OCI-M2 (cell line): ENCODE data around the gene CAMKK1.
"Not testable (repeated sequence)": the region's sequence is repeated elsewhere in the genome, so short reads cannot be mapped to it uniquely, and the experiment has no call there.

Experiments
- DNase-seq: peaks from one replicate; lab custom pipeline; 2025; ENCODE audit not compliant: unreplicated experiment; lab: John Stamatoyannopoulos, UW

The CAMKK1 gene

DNA sequence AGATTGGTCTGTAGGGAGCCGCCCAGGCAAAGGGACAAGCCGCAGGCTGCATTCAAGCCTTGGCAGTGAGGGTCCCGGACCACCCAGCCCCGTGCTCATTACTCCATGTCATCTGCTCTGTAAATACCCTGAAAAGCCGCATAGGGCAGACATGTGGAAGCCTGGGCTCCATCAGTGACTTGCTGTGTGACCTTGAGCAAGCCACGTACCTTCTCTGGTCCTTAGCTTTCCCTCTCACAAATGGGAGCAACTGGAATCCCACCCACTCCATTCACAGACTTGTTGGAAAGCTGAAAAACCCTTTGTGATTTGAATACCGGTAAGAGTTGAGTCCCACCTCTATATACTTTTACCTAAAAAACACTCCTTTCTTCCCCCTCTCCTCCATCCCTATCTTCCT, 11.9 kb downstream of the CAMKK1 start:
- no peak for DNase-seq

DNA sequence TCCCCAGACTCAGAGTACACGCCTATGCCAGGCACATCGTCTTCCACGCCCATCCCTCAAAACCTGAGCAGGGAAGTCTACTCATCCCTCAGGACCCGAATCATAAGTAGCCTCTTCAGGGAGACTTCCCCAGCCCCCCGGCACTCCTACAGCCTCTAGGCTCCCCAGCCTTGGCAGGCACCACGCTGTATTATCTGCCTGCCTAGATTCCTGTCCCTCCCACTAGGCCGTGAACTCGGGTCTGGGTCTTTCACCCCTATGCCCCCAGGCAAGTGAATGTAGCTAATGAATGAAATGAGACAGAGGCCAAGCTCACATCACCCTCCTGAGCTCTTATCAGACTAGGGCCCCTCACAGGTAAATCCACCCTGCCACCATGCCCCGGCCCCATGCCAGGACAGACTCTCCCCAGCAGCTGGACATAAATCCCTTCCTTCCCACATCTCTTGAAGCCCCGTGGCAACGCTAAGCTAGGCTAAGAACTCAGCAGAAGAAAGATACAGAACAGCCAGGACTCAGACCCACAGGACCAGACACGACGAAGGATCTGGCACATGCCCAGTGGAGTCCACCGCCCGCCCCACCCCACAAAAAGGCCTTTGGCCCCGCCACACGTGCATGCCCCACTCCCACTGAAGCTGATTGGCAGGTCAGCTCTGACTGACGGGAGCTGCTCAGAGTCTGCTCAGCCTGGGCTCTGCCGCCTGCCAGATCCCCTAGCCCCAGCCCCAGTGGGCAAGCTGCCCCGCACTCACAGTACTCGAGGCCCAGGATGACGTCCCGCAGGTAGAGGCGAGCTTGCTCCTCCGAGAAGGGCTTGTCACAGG, 13.0 kb downstream of the CAMKK1 start:
- DNase-seq = no peak

DNA sequence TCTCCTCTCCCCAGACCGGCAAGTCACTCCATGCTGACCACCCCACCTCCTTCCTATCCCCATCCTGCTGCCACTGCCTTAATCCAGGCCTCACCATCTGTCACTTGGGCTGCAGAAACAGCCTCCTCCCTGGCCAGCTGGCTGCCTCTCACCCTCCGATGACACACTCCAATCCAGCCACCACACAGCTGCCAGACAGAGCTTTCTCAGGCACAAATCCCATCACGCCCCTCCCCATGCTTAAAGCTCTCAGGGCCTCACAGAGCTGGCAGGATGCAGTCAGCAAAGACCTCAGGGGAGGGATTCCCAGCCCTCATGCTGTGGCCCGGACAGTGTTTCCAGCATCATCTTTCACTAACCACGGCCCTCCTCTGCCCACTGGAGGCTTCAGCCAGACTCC, 13.7 kb downstream of the CAMKK1 start:
- DNase-seq = no peak

DNA sequence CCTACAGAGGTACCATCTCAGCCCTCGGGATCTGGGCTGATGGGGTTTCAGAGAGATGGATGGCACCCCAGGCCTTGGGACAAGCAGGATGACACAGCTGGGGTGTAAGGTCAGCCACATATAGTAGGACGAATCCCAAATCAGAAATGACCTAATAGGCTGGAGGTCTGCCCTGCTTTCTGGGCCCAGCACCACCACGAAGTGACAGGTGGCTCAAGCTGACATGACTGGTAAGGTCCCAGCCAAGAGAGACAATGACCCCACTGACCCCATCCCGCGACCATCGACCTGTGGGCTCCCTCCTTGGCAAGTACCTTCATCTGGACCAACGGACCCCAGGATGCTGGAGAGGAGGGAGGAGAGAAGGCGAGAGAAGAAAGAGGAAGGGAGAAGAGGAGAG, 15.6 kb downstream of the CAMKK1 start:
- DNase-seq = no peak

DNA sequence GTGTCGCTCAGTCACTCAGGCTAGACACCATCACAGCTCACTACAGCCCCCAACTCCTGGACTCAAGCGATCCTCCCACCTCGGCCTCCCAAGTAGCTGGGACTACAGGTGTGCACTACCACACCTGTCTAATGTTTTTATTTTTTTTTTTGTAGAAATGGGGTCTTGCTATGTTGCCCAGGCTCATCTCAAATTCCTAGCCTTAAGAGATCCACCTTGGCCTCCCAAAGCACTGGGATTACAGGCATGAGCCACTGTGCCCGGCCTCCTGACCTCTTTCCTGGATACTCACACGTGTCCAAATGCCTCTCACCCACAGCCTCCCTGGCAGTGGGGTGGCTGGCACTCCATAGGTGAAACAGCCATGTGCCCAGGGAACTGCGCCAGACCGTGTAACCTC, 17.5 kb downstream of the CAMKK1 start:
- DNase-seq = no peak

DNA sequence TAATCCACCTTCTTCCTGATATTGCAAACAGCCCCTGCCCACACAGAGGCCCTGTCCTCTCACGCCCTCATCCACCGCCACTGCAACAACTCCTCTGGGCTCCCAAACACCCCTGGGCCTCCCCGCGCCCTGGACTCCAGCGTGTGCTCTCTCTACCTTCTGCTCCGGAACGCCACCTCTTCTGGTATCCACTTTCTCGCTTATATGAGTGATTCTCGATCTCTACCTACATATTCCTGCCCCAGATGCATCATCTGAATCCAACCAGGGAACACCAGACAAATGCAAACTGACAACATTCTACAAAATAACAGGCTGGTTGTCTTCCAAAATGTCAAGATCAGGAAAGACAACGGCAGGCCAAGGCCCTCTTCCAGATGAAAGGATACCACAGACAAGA, 19.0 kb downstream of the CAMKK1 start:
- no peak for DNase-seq

DNA sequence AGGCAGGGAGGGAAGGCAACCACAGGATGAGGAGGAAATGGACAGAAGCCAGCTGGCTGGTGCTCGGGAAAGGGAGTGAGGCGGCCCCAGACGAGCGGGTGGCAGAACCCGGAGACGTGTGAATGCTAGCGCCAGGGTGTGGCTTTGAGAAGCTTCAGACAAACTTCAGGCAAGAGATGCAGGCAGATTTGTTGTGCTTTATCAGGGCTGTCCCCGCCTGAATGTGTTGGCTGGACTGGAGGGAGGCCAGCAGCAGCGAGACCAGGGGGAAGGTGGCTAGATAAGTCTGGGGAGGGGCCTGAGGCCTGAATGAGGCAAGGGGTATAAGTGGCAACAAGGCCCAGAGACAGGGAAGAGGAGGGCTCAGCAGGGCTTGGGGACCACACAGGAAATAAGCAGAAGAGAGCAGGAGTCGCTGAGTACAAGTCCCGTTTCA, 22.0 kb downstream of the CAMKK1 start:
- DNase-seq = no peak

DNA sequence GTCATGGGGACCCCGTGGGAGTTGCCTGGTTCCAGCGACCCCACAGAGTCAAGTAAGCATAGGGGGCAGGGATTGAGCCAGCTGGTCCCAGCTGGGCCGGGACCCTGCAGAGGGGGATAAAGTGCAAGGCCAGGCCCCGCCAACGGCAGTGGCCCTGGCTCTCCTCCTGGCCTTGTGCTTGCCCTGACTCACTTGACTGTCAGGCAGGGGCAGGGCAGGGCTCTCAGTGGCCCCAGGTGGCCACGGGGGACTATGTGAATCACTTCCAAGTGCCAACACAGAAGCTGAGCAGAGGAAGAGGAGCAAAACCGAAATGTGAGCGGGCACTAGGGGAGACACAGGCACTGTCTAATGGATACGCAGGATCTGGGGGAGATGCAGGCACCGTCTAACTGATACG, 25.2 kb downstream of the CAMKK1 start:
- DNase-seq = no peak

DNA sequence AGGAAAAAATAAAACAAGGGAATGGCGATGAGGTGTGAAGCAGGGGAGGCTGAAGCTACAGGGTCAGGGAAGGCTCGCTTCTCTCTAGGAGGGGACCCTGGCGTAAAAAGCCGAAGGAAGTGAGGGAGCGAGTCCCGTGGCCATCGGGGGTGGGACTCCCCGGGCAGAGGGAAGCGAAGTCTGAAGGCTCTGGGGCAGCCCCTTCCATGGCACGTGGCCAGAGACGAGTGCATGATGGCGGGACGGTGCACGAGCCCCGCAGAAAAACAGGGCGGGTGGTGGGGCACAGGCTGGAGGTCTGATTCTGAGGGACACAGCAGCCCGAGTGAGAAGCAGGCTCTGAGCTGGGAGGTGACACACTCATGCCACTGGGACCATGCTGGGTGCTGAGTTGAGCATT, 25.7 kb downstream of the CAMKK1 start:
- no peak for DNase-seq

DNA sequence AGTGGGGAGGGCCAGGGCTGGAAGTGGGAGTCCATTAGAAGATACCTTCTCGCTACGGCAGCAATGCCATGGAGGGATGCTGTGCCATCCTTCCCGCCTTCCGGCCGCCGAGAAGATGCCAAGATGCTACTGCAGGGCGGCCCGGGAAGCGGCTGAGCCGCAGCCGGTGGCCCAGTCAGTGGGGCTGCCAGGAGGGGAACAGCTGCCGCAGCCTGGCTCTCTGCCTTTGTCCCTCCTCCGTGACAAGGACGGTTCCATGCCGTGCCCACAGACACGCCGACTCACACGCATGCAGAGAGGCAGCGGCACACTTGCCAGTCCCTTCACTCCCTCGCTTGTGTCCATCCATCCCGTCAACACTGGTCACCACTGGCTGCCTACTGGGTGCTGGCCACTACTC, 26.6 kb downstream of the CAMKK1 start:
- DNase-seq = no peak

DNA sequence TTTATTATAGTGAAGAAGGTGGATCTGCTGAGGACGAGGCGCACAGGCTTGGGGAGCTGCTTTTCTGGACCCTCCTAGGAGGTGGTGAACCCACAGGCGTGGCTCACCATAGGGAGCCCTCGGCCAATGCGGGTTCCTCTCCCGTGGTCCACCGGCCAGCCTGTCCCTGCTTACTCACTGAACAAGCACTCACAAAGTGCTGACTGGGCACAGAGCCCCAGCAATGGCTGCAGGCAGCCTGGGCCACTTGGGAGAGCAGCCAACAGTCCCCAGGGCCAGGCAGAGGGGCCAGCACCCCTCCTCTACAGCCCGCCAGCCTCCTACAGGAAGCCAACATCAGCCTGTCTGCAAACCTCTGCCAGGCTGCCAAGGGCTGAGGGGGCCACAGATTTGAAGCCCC, 27.7 kb downstream of the CAMKK1 start:
- DNase-seq = no peak

DNA sequence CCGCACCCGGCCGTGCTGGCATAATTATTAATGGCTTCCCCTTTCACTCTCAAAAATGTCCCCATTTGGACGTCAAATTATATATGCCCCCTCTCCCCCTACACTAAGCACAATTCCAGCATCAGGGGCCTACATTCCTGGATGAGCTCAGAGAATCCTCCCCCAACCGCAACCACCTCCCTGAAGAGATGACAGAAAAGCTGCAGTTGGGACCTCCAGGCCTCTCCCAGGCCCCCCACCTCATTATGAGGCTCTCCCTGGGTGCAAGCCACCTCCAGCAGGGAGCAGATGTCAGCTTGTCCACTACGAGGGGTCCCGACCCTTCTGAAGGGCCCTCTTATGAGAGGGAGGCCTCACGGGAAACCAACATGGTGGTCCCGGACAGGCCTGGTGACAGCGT, 28.3 kb downstream of the CAMKK1 start:
- DNase-seq = no peak

DNA sequence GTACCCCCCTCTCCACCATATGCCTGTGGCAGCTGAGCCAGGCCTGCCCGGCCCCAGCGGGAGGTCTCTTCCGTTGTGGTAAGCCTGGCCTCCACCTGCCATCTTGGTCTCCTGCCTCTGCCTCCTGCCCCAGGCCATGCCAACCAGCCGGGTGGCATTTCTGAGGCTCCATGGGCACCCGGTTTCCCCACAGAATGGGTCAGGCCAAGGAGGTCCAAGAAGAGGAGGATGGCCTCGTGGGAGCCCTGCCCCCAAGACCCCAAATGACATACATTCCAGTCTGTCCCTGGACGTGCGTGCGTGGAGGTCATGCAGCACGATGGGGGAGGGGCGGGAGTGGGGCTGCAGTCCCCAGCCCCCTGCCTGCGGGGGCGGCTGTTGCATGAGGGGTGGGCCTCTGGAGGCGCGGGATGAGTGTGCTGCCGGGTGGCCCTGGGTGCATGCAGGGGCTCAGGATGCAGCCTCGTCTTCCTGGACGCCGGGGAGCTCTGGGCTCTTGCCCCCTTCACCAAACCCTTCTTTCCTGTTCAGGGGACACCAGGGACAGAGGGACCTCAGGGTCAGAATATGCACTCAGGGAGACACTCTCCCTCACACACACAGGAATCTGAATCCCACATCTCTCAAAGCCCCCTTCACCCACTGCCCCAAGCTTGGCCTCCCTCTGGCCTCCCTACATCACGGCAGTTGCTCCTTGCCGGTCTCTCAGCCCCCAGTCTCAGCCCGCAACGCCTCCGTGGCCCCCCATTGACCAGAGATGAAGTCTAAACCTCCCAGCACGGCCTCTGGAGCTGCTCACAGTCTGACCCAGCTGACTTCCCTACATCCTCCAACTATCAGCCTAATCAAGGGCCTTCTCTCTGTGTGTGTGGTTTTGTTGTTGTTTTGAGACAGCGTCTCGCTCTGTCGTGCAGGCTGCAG, 30.8 kb downstream of the CAMKK1 start:
- DNase-seq = no peak

DNA sequence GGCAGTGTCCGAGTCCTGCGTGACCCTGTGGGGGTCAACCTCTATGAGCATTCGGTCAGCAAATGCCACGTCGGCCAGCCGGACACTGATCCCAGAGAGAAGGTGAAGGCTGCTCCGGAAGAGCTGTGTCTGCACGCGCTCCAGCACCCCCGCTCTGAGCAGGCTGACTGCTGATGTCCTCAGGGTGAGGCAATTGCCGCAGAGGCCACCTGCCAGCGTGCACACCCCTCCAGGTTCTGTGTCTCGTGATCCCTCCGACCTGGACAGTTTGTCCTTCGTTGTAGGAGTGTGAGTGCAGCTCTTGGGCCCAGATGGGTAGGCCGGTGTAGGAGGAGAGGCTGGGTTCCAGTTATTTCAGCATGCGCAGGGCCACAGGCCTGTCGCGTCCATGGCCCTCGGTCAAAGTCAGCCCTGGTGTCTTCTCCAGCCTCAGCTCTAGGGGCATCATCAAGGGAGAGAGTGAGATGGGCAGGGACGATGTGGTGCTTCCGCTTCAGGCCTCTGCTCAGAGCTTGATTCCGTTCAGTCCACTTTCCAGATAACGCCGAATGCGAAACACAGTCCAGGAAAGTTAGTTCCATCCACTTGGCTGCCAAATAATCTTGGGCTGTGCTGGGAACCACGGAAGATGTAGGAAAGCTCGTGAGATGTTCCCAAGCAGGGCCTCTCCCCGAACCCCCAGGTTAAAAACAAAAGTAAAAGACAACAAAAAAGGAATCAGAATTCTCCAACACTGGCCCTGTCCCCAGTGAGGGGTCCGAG, 31.7 kb downstream of the CAMKK1 start:
- no peak for DNase-seq

DNA sequence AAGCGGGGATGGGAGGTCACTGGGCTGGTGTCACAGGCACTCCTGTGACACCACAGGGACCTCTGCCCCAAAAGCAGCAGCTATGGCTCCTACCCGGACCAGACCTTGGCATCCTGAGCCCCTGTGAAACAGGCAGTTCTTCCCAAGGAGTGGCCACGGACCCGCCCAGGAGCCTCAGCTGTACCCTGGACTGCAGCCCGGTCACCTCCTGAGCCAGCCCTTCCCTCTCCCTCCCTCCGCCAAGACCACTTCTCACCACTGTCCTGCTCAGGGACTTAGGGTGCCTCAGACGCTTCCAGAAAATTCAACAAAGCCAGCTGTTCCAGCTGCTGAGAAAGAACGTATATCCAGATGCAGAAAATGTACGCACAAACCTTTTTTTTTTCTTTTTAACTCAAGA, 32.9 kb downstream of the CAMKK1 start:
- no peak for DNase-seq

DNA sequence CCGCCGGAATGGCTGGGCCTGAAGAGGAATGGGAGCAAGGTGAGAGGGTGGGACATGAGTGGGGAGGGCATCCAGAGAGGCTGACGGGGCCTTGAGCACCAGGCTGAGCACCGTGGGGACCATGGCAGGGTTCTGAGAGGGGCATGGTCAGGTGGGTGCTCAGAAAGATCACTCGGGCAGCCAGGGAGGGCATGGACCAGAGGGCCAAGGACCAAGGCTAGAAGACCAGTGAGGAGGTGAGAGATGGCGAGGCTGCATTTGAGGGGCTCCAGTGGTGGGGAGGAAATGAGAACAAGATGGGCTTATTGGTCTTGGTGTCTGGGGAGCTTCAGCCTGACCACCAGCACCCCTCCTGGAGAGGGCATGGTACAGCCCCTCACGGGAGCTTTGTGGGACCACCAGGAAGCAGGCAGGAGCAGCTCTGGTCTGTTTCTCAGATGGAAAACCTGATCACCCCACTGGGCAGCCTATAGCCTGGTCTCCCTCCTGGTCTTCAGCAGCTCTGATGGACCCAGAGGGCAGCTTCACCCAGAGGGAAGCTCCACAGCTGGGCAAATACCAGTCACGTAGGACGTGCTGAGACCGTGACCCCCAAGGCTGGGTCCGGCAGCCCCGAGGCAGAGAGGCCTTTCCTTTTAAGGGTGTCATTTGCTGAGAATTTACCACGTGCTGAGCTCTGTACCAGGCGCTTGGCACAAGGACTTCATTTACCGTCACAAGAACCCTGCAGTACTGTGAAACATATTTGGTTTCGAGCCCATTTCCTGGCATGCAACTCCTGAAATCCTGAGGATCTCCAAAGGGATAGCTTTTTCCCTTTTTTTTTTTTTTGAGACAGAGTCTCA, 35.4 kb downstream of the CAMKK1 start:
- DNase-seq = no peak

DNA sequence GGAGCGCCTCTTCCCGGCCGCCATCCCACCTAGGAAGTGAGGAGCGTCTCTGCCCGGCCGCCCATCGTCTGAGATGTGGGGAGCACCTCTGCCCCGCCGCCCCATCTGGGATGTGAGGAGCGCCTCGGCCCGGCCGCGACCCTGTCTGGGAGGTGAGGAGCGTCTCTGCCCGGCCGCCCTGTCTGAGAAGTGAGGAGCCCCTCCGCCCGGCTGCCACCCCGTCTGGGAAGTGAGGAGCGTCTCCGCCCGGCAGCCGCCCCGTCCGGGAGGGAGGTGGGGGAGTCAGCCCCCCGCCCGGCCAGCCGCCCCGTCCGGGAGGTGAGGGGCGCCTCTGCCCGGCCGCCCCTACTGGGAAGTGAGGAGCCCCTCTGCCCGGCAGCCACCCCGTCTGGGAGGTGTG, 38.6 kb downstream of the CAMKK1 start:
- not testable (repeated sequence) for DNase-seq

DNA sequence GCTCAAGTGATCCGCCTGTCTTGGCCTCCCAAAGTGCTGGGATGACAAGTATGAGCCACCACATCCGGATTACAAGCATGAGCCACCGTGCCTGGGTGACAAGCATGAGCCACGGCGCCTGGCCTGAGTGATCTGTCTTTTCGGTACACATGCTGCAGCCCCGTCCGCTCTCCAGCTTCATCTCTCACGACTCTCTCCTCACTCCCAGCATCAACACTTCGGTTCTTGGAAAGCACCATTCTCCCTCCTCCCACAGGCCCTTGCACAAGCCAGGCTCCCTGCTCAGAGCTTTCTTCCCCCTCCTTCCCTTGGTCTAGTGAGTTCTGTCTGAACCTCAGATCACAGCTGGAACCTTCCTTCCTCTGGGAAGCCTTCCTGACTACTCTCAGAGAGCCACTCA, 40.3 kb downstream of the CAMKK1 start:
- DNase-seq = no peak

DNA sequence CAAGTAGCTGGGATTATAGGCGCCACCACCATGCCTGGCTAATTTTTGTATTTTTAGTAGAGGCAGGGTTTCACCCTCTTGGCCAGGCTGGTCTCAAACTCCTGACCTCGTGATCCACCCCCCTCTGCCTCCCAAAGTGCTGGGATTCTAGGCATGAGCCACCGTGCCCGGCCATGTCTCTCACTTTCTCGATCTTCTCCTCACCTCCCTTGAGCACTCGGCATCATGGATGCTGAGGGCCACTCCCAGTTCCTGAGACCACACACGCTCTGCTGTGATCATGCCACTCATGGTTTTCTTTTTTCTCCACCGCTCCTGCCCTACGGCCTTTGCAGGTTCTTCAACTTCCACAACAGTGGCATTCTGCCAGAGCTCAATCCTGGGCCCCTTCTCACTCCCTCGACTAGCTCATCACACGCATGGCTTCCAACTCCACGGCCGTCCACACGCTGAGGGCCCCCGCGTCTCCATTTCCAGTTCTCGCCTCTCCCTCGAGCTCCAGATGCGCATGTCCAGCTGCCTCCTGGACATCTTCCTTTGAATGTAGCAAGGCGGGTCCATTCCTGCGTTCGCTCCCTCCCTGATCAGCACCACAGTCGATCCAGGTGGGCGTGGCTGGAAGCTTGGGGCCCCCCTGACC, 41.3 kb downstream of the CAMKK1 start:
- no peak for DNase-seq

DNA sequence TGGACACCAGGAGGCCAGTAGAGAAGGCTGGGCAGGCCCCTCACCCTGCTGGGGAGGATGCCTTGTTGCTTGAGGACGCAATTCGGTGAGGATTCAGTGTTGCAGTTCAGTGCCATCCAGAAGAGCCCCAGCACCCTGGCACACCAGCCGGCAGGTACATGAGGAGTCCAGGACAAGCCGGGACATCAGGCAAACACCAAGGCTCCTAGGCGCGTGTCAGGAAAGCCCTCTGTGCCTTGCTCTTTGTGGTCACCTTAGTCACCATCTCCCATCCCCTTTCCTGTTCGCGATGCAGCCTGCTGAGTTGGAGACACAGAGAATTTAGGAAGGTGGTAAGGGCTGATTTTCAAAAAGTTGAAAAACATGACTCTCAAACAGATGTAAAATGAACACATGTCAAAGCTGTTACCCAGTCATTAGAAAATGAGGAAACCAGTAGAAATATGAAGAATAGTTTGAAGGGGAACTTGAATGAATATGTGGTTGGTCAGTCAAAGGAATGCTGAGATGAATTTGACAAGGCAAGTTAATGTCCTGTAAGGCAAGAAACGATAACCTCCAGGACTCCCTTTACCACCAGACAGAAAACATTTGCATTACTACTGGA, 44.5 kb downstream of the CAMKK1 start:
- DNase-seq = no peak
